Stimulated activated effector memory CD8-positive, alpha-beta T cell treated with anti-CD3 and anti-CD28 coated beads, Interleukin-12 subunit alpha, Interleukin-12 subunit beta, amount 100 ng/mL, for 72 hours (primary cell): ENCODE data around the gene MNS1.
"Not testable (repeated sequence)": the region's sequence is repeated elsewhere in the genome, so short reads cannot be mapped to it uniquely, and the experiment has no call there.

Experiments used
- ATAC-seq: fragments of 150-1000 bp; cut with Tn5 transposase; 2 replicates; pipeline ENCODE4 v1.10.0; 2021
- DNase-seq, 2 donors: peaks; one replicate each; pipeline ENCODE4 v3.0.0; 2021 to 2022; ENCODE audit warnings: low spot score in 2 of 2
- H3K27ac Mint-ChIP-seq: one replicate; pipeline ENCODE4 v1.8.0; 2022; ENCODE audit warnings: mild to moderate bottlenecking, mixed read lengths
- H3K36me3 Mint-ChIP-seq: one replicate; pipeline ENCODE4 v1.8.0; 2022; ENCODE audit warnings: mild to moderate bottlenecking, mixed read lengths
- H3K4me1 Mint-ChIP-seq: one replicate; pipeline ENCODE4 v1.8.0; 2022; ENCODE audit warnings: mixed read lengths
- H3K4me3 Mint-ChIP-seq: one replicate; pipeline ENCODE4 v1.8.0; 2022; ENCODE audit warnings: mild to moderate bottlenecking, mixed read lengths
- H3K9me3 Mint-ChIP-seq: one replicate; pipeline ENCODE4 v1.8.0; 2022; ENCODE audit warnings: mixed read lengths

Gene MNS1

DNA sequence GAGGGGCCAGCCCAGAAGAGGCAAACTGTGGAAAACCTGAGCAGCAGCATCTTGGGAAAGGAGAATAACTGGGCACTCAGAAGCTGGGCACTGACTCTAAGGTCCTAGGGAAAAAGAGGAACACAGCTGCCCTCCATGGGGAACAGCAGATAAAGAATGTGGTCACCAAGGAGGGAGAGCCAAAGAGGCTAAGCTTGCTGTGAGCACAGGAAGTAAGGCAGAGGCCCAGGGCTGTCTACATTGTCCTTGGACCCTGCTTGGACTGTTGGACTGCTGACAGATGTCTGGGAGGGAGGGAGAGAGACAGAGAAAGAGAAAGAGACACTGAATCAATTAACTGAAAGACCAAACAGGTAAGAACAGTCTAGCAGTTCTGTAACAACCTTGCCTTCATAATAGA lies 4.5 kb upstream of the MNS1 start:
- no peak for ATAC-seq
- Mint-ChIP-seq H3K27ac (no peak overlapping the region), H3K4me3 (no peak overlapping the region), H3K9me3 (no peaks in the 10 kb centered on the region), H3K36me3 (no peaks in the 10 kb centered on the region), H3K4me1 (peaks cover 17% of the 10 kb centered on the region)
- DNase-seq, result no peak

DNA sequence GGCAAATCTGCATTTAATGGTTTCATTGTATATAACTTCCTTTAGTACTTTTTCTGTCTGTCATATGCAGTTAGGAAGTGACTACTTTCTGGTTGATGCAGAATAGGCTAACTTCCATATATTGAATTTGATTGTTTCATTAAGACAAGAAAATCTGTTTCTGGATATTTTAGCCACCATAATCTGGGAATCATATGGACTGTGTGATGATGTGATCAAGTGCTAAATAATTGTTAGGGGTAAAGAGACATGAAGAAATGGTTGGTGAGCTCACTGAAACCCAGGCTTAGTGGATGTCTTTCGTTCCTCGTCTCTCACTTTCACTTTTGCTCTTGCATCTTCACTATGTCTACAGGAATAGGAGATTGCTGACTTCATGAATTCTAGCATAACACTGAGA lies 3.5 kb upstream of the MNS1 start:
- DNase-seq, result no peak
- no peak overlapping the region for H3K27ac Mint-ChIP-seq

DNA sequence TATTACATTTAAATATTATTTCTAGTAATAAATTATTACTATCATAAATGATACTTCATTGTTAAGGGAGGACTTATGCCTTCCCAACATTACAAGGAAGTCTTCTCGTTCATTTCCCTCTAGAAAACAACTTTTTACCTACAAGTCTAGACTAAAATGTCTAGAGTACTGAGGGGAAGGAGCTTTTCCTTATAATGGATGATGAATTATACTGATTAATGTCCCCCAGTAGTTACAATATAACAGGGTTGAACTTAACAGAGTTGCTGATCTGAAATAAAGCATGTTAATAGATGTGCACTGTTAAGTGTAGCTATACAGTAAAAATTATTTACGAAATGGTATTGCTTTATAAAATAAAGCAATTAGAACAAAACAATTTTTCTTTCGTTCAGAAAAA lies 2.7 kb upstream of the MNS1 start:
- Mint-ChIP-seq H3K27ac (no peak overlapping the region), H3K4me1 (peaks cover 17% of the 10 kb centered on the region), H3K9me3 (no peaks in the 10 kb centered on the region), H3K4me3 (no peak overlapping the region), H3K36me3 (no peaks in the 10 kb centered on the region)
- DNase-seq, result no peak
- no peak for ATAC-seq

More for the DNA sequence above, 3.5 kb upstream of the MNS1 start:
- Mint-ChIP-seq H3K36me3 (no peaks in the 10 kb centered on the region), H3K9me3 (no peaks in the 10 kb centered on the region), H3K4me3 (peak overlapping the region; percentile 23), H3K4me1 (peaks cover 17% of the 10 kb centered on the region)
- peak; percentile 66 for ATAC-seq

DNA sequence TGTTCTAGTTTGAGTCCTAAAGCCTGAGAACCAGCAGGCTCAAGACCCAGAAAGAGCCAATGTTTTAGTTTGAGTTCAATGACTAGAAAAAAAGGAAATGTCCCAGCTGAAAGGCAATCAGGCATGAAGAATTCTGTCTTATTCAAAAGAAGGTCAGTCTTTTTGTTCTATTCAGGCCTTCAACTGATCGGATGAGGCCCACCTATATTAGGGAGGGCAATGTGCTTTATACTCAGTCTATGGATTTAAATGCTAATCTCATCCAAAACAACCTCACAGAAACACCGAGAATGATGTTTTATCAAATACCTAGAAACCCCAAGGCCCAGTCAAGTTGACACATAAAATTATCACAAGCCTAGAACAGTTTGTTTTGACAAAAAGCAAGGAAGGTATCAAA lies 4.0 kb downstream of the MNS1 start:
- no peaks in the 10 kb centered on the region for H3K36me3 Mint-ChIP-seq
- H3K4me3 Mint-ChIP-seq, result no peak overlapping the region
- no peak for DNase-seq
- no peaks in the 10 kb centered on the region for H3K9me3 Mint-ChIP-seq
- no peak for ATAC-seq
- H3K27ac Mint-ChIP-seq, result no peak overlapping the region
- H3K4me1 Mint-ChIP-seq, result peaks cover 6% of the 10 kb centered on the region

DNA sequence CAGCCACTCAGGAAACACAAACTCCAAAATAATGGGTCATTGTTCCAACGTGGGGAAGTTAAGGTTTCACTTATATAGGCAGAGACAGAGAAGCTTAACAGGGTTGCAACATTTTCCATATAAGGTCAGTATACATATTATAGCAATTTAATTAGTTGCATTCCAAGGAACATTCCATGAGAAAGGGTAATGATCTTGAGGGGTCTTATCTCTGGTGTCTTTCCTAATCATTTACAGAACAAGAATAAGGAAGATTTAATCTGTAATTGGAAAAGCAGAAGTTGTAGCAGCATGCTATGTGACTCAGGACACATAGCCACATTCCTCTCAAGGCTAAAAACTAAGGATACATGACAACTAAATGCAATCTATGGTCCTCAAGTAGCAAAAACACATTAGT lies 4.9 kb downstream of the MNS1 start:
- Mint-ChIP-seq H3K36me3 (no peaks in the 10 kb centered on the region), H3K27ac (no peak overlapping the region), H3K4me1 (peaks cover 6% of the 10 kb centered on the region), H3K9me3 (no peaks in the 10 kb centered on the region), H3K4me3 (no peak overlapping the region)
- ATAC-seq (no peak), DNase-seq (no peak)

DNA sequence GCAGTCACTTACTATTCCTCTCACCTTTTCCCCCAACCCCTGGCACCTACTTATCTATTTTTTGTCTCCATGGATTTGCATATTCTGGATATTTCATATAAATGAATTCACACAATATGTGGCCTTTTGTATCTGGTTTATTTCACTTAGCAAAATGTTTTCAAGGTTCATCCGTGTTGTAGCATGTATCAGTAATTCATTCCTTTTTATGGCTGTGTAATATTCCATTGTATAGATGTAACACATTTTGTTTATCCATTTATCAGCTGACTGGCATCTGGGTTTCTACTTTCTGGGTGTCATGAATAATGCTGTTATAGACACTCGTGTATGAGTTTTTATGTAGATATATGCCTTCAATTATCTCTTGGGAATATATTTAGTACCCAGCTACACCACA lies 5.8 kb downstream of the MNS1 start:
- no peaks in the 10 kb centered on the region for H3K4me1 Mint-ChIP-seq
- no peak overlapping the region for H3K27ac Mint-ChIP-seq
- DNase-seq (no peak), ATAC-seq (no peak)
- H3K9me3 Mint-ChIP-seq, result no peaks in the 10 kb centered on the region
- no peak overlapping the region for H3K4me3 Mint-ChIP-seq
- no peaks in the 10 kb centered on the region for H3K36me3 Mint-ChIP-seq

DNA sequence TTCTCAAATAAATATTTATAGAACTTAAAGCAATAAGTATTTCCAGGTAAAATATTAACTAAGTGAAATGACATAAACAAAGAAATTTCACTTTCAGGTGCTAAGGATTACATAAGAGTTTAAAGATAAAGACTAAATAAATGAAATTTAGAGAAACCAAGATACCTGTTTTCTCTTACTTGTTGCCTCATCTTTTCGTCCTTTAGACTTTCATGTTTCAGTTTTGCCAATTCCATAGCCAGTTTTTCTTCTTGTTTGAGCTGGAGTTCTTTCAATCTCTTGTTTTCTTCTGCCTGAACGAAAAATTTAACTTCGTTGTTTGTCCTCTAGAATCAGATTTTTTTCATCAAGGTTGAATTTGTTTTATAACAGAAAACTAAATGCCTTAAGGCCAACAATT lies 8.7 kb downstream of the MNS1 start:
- no peak for DNase-seq
- Mint-ChIP-seq H3K27ac (no peak overlapping the region), H3K4me1 (no peaks in the 10 kb centered on the region), H3K4me3 (no peak overlapping the region), H3K9me3 (no peaks in the 10 kb centered on the region), H3K36me3 (no peaks in the 10 kb centered on the region)
- no peak for ATAC-seq

DNA sequence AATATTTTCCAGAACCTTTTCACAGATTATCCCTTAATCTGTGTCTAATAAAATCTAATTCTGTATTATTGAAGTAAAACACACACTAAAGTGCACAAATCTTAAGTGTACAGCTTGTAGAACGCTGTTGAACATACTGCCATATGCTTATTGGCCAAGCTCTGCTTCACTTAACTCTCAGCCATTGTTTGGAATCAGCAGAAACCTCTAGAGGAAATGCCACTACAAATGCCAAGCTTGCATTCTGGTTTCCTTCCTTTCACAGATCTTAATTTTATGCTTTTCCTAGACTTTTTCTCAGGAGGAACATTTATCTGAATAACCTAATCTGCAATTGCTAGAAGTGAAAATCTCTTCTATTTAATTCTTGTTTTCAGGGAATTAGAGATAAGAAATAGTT lies 10.1 kb downstream of the MNS1 start:
- Mint-ChIP-seq H3K27ac (no peak overlapping the region), H3K36me3 (no peaks in the 10 kb centered on the region), H3K4me3 (no peak overlapping the region), H3K4me1 (no peaks in the 10 kb centered on the region), H3K9me3 (no peaks in the 10 kb centered on the region)
- no peak for DNase-seq
- no peak for ATAC-seq

DNA sequence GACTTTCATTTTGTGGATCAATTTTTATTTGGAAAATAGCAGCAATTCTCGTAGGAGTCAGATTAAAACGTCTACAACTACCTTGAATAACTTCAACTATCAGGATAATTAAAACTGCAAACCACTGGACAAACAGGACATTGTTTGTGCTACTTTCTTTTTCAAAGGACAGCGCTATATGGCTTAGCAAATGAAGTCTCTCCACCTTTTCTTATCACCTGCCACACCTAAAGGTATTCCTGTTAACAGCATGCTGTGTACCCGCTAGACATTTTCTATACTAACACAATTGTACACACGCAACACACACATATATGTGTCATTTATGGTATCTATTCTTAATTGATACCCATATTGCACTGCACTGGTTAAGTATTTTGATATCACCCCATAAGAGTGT lies 19.2 kb downstream of the MNS1 start:
- H3K36me3 Mint-ChIP-seq, result no peaks in the 10 kb centered on the region
- no peaks in the 10 kb centered on the region for H3K4me1 Mint-ChIP-seq
- no peak overlapping the region for H3K4me3 Mint-ChIP-seq
- no peak overlapping the region for H3K27ac Mint-ChIP-seq
- DNase-seq (no peak), ATAC-seq (no peak)
- H3K9me3 Mint-ChIP-seq, result no peaks in the 10 kb centered on the region

DNA sequence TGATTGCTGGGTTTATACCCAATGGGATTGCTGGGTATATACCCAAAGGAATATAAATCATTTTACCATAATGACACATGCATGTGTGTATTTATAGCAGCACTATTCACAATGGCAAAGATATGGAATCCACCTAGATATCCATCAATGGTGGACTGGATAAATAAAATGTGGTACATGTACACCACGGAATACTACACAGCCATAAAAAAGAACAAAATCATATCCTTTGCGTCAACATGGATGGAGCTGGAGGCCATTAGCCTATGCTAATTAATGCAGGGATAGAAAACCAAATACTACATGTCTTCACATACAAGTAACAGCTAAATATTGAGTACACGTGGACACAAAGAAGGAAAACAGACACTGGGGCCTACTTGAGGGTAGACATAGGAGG lies 22.6 kb downstream of the MNS1 start:
- DNase-seq (no peak), ATAC-seq (no peak)
- H3K27ac Mint-ChIP-seq, result no peak overlapping the region
- no peaks in the 10 kb centered on the region for H3K9me3 Mint-ChIP-seq
- H3K4me3 Mint-ChIP-seq, result no peak overlapping the region
- no peaks in the 10 kb centered on the region for H3K36me3 Mint-ChIP-seq
- no peaks in the 10 kb centered on the region for H3K4me1 Mint-ChIP-seq

DNA sequence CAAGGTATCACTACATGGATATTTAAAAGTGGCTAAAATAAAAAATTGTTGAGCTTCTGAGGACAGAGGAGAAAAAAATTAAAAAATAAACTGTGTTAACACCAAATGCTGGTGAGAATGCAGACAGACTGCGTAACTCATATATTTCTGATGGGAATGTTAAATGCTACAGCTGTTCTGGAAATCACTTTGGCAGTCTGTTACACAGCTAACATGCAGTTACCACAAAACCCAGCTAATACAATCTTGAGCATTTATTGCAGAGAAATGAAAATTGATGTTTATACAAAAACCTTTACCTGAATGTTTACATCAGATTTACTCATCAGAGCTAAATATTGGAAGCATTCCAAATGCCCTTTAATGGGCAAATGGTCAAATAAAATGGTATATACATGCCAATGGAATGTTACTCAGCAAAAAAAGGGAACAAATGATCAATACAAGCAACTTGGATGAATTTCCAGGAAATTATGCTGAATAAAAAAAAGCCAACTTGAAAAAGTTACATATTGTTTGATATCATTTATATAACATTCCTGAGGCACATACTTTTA lies 24.6 kb downstream of the MNS1 start:
- ATAC-seq, result no peak
- Mint-ChIP-seq H3K36me3 (no peaks in the 10 kb centered on the region), H3K4me3 (no peak overlapping the region), H3K27ac (no peak overlapping the region), H3K4me1 (no peaks in the 10 kb centered on the region), H3K9me3 (no peaks in the 10 kb centered on the region)
- DNase-seq, result no peak

DNA sequence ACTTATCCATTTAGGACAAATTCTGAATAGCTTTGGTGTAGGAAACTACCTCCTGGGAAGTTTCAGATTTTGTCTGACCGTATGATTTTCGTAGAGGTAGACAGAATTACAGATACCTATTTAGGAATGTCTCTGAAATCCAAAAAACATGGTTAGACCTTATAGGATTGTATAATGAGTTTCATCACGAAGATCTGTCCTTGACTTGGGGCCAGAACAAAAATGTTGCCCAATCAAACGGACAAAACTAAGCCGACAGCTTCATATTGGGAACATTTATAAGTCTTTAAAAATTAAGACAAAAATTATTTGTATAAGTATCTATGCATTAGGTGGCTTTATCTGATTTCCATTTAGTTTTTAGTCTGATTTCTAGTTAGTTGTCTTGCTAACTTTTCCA lies 32.6 kb downstream of the MNS1 start:
- Mint-ChIP-seq H3K4me1 (no peaks in the 10 kb centered on the region), H3K27ac (no peak overlapping the region), H3K4me3 (no peak overlapping the region), H3K9me3 (no peaks in the 10 kb centered on the region), H3K36me3 (no peaks in the 10 kb centered on the region)
- no peak for DNase-seq
- ATAC-seq, result no peak

DNA sequence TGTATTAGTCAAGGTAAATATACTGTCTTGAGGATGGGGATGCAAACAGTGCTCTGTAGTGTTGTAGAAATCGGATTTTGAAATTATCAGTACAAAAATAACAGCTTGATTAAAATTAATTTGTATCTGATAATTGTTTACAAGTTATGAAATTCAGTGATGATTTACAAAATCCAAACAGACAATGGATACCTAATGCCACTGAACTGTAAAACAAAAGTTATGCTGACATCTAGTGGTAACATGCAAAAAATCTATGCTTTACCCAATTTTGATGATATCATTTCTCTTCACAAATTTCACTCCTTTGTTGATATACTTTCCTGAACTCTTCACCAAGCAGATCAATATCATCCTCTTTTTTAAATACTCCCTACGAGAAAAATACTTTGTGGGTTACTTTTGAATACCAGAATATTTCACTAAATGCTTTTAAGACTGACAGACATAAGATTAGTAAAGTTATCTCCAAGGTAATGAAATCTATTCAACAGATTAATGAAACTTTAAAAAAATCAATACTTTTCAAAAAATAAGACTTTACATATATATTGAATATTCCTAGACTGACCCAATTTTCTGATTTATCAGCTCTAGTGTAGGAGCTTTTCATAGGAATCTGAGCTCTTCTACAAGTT lies 36.0 kb downstream of the MNS1 start:
- Mint-ChIP-seq H3K27ac (no peak overlapping the region), H3K4me1 (no peaks in the 10 kb centered on the region), H3K9me3 (peaks cover 4% of the 10 kb centered on the region), H3K36me3 (no peaks in the 10 kb centered on the region), H3K4me3 (no peak overlapping the region)
- ATAC-seq (no peak), DNase-seq (no peak)

DNA sequence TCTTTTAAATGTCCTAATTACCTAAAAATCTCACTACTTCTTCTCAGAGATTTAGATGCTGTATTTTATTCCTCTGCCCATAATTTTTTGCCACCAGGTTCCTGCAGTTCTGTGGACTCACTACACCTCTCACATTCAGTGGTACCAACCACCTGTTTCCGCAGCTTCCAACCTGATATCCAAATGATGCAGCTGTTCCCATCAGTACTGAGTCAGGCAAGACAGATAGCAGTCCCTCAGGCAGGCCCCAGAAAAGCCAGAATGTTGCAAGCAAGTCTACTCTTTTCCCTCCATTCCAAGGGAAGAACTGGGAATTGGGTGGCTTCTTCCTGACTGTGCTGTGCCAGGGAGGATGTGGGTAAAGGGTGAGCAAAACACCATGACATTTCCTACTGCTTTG lies 39.0 kb downstream of the MNS1 start:
- Mint-ChIP-seq H3K27ac (no peak overlapping the region), H3K4me1 (no peaks in the 10 kb centered on the region), H3K9me3 (peaks cover 4% of the 10 kb centered on the region), H3K4me3 (no peak overlapping the region), H3K36me3 (no peaks in the 10 kb centered on the region)
- DNase-seq (no peak), ATAC-seq (no peak)

DNA sequence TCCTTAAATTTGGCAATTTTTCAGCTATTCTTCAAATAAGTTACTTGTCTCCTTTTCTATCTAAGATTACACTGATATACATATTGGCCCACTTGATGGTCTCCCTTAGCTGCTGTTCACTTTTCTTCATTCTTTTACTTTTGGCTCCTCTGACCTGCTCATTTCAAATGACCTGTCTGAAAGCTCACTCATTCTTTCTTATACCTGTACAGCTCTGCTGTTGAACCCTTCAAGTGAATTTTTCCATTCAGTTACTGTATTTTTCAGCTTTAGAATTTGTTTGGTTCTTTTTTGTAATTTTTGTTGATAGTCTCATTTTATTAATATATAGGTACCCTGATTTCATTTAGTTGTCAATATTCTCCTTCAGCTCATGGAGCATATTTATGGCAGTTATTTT lies 39.7 kb downstream of the MNS1 start:
- ATAC-seq, result no peak
- H3K4me3 Mint-ChIP-seq, result no peak overlapping the region
- H3K9me3 Mint-ChIP-seq, result peaks cover 4% of the 10 kb centered on the region
- H3K36me3 Mint-ChIP-seq, result no peaks in the 10 kb centered on the region
- H3K4me1 Mint-ChIP-seq, result no peaks in the 10 kb centered on the region
- DNase-seq, result no peak
- no peak overlapping the region for H3K27ac Mint-ChIP-seq

DNA sequence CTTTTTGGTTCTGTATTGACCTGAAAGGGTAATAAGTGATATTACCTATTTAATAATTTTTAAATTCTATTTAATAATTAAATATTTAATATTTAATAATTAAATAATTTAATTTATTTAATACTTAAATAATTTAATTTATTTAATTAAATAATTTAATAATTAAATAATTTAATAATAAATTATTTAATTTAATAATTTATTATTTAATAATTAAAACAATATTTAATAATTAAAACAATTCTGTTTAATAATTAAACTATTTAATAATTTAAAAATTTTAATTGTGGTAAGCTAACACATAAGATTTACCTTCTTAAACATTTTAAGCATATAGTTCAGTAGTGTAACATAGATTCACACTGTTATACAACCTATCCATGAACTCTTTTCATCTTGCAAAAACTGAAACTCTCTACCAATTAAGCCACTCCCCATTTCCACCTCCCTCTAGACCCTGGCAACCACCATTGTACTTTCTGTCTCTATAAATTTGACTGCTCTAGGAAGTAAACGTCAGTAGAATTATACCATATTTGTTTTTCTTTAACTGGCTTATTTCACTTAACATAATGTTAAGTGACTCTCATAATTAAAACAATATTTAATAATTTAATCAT lies 51.7 kb downstream of the MNS1 start:
- not testable (repeated sequence) for H3K4me1 Mint-ChIP-seq, H3K27ac Mint-ChIP-seq, H3K9me3 Mint-ChIP-seq, H3K36me3 Mint-ChIP-seq, DNase-seq, H3K4me3 Mint-ChIP-seq, ATAC-seq
